Type B pancreatic cell (in vitro differentiated cells): Measurements from ENCODE around the gene TRIM38. TPM values are rescaled to one million over a fixed set of nuclear protein-coding genes. Genes with fewer than 3 reads are reported as not detected.
"Not testable (repeated sequence)": the region's sequence is repeated elsewhere in the genome, so short reads cannot be mapped to it uniquely, and the experiment has no call there.

Source experiments
- DNase-seq: peaks from one replicate; pipeline ENCODE4 v3.0.0; 2021; ENCODE audit warnings: mixed read lengths; ENCODE audit not compliant: unreplicated experiment; ENCODE audit errors: extremely low spot score
- H3K27ac Mint-ChIP-seq: 2 replicates; pipeline ENCODE4 v1.8.0; 2021; ENCODE audit warnings: mild to moderate bottlenecking, mixed read lengths
- H3K27me3 Mint-ChIP-seq: 2 replicates; pipeline ENCODE4 v1.8.0; 2021; ENCODE audit warnings: mixed read lengths
- H3K36me3 Mint-ChIP-seq: 2 replicates; pipeline ENCODE4 v1.8.0; 2021; ENCODE audit warnings: mixed read lengths
- H3K4me1 Mint-ChIP-seq: one replicate; pipeline ENCODE4 v1.8.0; 2021; ENCODE audit warnings: mixed read lengths; ENCODE audit not compliant: unreplicated experiment
- H3K4me3 Mint-ChIP-seq: 2 replicates; pipeline ENCODE4 v1.8.0; 2021; ENCODE audit warnings: mild to moderate bottlenecking, mixed read lengths
- H3K9me3 Mint-ChIP-seq: 2 replicates; pipeline ENCODE4 v1.8.0; 2021; ENCODE audit warnings: mixed read lengths
- total RNA-seq: library from RNA; stranded (reverse); gene quantifications from 2 replicates; pipeline ENCODE4 v1.2.1, GENCODE V29; 2021; ENCODE audit warnings: low replicate concordance
- TF ChIP-seq, protein P1 (sequence below): fragments of 200-600 bp; sonication (generic); conservative IDR thresholded peaks from 2 replicates; pipeline ENCODE4 v1.5.0; 2021; ENCODE audit warnings: antibody characterized with exemption, mild to moderate bottlenecking

TRIM38 gene
- total RNA-seq, 1 donor from 2014 or later, result 6.9 TPM

- Mint-ChIP-seq H3K27me3 (no peaks in the 10 kb centered on the region), H3K4me3 (no peak overlapping the region), H3K9me3 (no peaks in the 10 kb centered on the region), H3K27ac (no peak overlapping the region), H3K36me3 (no peaks in the 10 kb centered on the region), H3K4me1 (no peaks in the 10 kb centered on the region)
- TF ChIP-seq, protein P1, sequence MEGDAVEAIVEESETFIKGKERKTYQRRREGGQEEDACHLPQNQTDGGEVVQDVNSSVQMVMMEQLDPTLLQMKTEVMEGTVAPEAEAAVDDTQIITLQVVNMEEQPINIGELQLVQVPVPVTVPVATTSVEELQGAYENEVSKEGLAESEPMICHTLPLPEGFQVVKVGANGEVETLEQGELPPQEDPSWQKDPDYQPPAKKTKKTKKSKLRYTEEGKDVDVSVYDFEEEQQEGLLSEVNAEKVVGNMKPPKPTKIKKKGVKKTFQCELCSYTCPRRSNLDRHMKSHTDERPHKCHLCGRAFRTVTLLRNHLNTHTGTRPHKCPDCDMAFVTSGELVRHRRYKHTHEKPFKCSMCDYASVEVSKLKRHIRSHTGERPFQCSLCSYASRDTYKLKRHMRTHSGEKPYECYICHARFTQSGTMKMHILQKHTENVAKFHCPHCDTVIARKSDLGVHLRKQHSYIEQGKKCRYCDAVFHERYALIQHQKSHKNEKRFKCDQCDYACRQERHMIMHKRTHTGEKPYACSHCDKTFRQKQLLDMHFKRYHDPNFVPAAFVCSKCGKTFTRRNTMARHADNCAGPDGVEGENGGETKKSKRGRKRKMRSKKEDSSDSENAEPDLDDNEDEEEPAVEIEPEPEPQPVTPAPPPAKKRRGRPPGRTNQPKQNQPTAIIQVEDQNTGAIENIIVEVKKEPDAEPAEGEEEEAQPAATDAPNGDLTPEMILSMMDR, result no peak
- no peak for DNase-seq
Observed at GRCh38 chr6:26006086-26006939, 43.7 kb downstream of the TRIM38 start.

GRCh38 chr6:26006940-26007305 lies 44.3 kb downstream of the TRIM38 start:
- not testable (repeated sequence) for H3K4me1 Mint-ChIP-seq, H3K27ac Mint-ChIP-seq, H3K9me3 Mint-ChIP-seq, H3K4me3 Mint-ChIP-seq, H3K27me3 Mint-ChIP-seq, DNase-seq, H3K36me3 Mint-ChIP-seq

DNA sequence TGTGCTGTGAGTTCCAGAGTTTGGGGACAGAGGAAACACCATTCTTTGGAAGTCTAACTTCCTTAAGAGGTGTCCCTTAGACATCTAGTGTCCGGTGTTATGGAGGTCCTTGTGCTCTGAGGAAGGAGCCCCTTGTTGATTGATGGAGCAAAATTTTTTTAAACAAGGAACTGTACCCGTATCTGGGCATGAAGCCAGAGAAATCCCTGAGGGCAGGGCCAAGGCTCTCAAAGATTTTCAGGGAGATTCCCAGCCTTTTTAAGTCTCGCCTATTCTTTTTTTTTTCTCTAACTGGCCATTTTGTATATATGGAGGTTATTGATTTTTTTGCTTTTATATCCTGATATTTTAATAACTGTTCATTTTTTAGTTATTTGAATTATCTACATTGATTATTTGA lies 45.9 kb downstream of the TRIM38 start:
- H3K36me3 Mint-ChIP-seq, result no peaks in the 10 kb centered on the region
- no peaks in the 10 kb centered on the region for H3K4me1 Mint-ChIP-seq
- DNase-seq, result no peak
- H3K4me3 Mint-ChIP-seq, result no peak overlapping the region
- no peak overlapping the region for H3K27ac Mint-ChIP-seq
- no peaks in the 10 kb centered on the region for H3K9me3 Mint-ChIP-seq
- TF ChIP-seq, protein P1, result no peak
- H3K27me3 Mint-ChIP-seq, result no peaks in the 10 kb centered on the region

DNA sequence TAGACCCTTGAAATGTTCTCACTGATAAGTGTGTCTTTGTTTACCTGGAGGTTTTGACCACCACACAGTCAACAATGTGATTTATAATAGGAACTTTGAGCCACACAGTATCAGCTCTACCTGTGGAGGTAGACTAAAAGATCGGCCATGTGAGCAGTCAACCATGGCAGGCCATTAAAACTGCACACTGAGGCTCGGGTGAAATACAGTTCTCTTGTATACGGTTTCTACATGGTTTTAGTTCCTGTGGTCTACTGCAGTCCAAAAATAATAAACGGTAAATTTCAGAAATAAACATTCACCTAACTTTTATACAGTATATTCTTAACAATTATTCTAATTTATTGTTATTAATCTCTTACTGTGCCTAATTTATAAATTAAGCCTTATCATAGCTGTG lies 47.2 kb downstream of the TRIM38 start:
- no peak overlapping the region for H3K27ac Mint-ChIP-seq
- TF ChIP-seq, protein P1, result no peak
- no peaks in the 10 kb centered on the region for H3K4me1 Mint-ChIP-seq
- DNase-seq, result no peak
- H3K27me3 Mint-ChIP-seq, result no peaks in the 10 kb centered on the region
- no peaks in the 10 kb centered on the region for H3K36me3 Mint-ChIP-seq
- H3K4me3 Mint-ChIP-seq, result no peak overlapping the region
- no peaks in the 10 kb centered on the region for H3K9me3 Mint-ChIP-seq

- Mint-ChIP-seq H3K27ac (no peak overlapping the region), H3K36me3 (no peaks in the 10 kb centered on the region), H3K4me3 (no peak overlapping the region), H3K4me1 (no peaks in the 10 kb centered on the region), H3K9me3 (no peaks in the 10 kb centered on the region), H3K27me3 (no peaks in the 10 kb centered on the region)
- no peak for DNase-seq
- TF ChIP-seq, protein P1, result no peak
Observed at GRCh38 chr6:26012061-26012460, 49.5 kb downstream of the TRIM38 start.

DNA sequence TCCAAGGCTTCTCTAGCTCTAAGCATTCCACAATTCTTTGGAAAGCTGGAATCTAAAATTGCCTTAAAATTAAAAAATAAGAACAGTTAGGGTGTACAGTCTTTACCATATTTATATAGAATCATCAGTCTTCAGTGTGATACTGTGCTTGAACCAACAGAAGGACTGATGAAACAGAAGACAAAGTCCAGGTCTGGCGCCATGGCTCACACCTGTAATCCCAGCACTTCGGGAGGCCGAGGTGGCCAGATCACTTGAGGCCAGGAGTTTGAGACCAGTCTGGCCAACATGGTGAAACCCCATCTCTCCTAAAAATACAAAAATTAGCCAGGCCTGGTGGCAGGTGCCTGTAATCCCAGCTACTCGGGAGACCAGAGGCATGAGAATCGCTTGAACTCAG lies 51.8 kb downstream of the TRIM38 start:
- not testable (repeated sequence) for H3K4me1 Mint-ChIP-seq, H3K27ac Mint-ChIP-seq, H3K36me3 Mint-ChIP-seq, DNase-seq, H3K27me3 Mint-ChIP-seq, H3K9me3 Mint-ChIP-seq, H3K4me3 Mint-ChIP-seq
